GM23338 (cell line): ENCODE results near the gene PDZD8. TPM values are rescaled to one million over a fixed set of nuclear protein-coding genes. Genes with fewer than 3 reads are reported as not detected.

Source experiments
- ATAC-seq: fragments of 200-7000 bp; cut with Tn5 transposase; 3 replicates; pipeline ENCODE4 v1.9.1; 2020
- DNase-seq: peaks from one replicate; pipeline ENCODE4 v3.0.0-alpha.2; 2015; ENCODE audit warnings: low spot score
- H2AFZ ChIP-seq: fragments of 200-600 bp; sonication (generic); 2 replicates; pipeline ENCODE4 v1.8.0; 2016; ENCODE audit warnings: antibody characterized with exemption, mild to moderate bottlenecking, moderate library complexity
- H3F3A ChIP-seq: fragments of 200-600 bp; sonication (generic); replicated peaks from 2 replicates; pipeline ENCODE4 v1.8.0; 2017; ENCODE audit warnings: antibody characterized with exemption, mixed run types, low read depth
- H3K27ac ChIP-seq: fragments of 200-600 bp; sonication (generic); 2 replicates; pipeline ENCODE4 v1.6.1; 2016; ENCODE audit warnings: low read depth
- H3K27me3 ChIP-seq: fragments of 200-600 bp; sonication (generic); 2 replicates; pipeline ENCODE4 v1.8.0; 2016; ENCODE audit warnings: mild to moderate bottlenecking, mixed run types, moderate library complexity; ENCODE audit not compliant: insufficient read depth
- H3K36me3 ChIP-seq: fragments of 200-600 bp; sonication (generic); 2 replicates; pipeline ENCODE4 v1.8.0; 2016; ENCODE audit warnings: mild to moderate bottlenecking; ENCODE audit not compliant: insufficient read depth
- H3K4me1 ChIP-seq: fragments of 200-600 bp; sonication (generic); 2 replicates; pipeline ENCODE4 v1.8.0; 2016; ENCODE audit warnings: mild to moderate bottlenecking, moderate library complexity; ENCODE audit not compliant: insufficient read depth
- H3K4me2 ChIP-seq: fragments of 200-600 bp; sonication (generic); 2 replicates; pipeline ENCODE4 v1.7.1; 2017; ENCODE audit warnings: mixed run types
- H3K4me3 ChIP-seq: fragments of 200-600 bp; sonication (generic); 2 replicates; pipeline ENCODE4 v1.6.1; 2016; ENCODE audit warnings: mixed run types
- H3K79me2 ChIP-seq: fragments of 200-600 bp; sonication (generic); replicated peaks from 2 replicates; pipeline ENCODE4 v1.8.0; 2017; ENCODE audit warnings: mild to moderate bottlenecking; ENCODE audit not compliant: insufficient read depth
- H3K9me2 ChIP-seq: fragments of 200-600 bp; sonication (generic); 2 replicates; pipeline ENCODE4 v1.8.0; 2017; ENCODE audit not compliant: insufficient read depth
- H4K20me1 ChIP-seq: fragments of 200-600 bp; sonication (generic); replicated peaks from 2 replicates; pipeline ENCODE4 v1.8.0; 2017; ENCODE audit warnings: mild to moderate bottlenecking; ENCODE audit not compliant: insufficient read depth
- H3K27ac Mint-ChIP-seq: 2 replicates; pipeline ENCODE4 v1.8.0; 2020; ENCODE audit warnings: inconsistent platforms, mild to moderate bottlenecking, moderate library complexity, mixed read lengths
- H3K27me3 Mint-ChIP-seq: 3 replicates; pipeline ENCODE4 v1.8.0; 2022; ENCODE audit warnings: low read depth, mild to moderate bottlenecking, moderate library complexity, mixed read lengths, inconsistent platforms; ENCODE audit not compliant: insufficient read depth, poor library complexity
- H3K36me3 Mint-ChIP-seq: 3 replicates; pipeline ENCODE4 v1.8.0; 2021; ENCODE audit warnings: low read depth, mild to moderate bottlenecking, inconsistent platforms, moderate library complexity, mixed read lengths
- H3K4me1 Mint-ChIP-seq: 3 replicates; pipeline ENCODE4 v1.8.0; 2020; ENCODE audit warnings: mild to moderate bottlenecking, inconsistent platforms, mixed read lengths
- H3K4me3 Mint-ChIP-seq: 3 replicates; pipeline ENCODE4 v1.8.0; 2021; ENCODE audit warnings: moderate library complexity, mild to moderate bottlenecking, inconsistent platforms, mixed read lengths
- H3K9me3 Mint-ChIP-seq: 3 replicates; pipeline ENCODE4 v1.8.0; 2020; ENCODE audit warnings: moderate library complexity, mild to moderate bottlenecking, inconsistent platforms, mixed read lengths
- CREB1 ChIP-seq: fragments of 250-450 bp; sonication (Bioruptor Pico); IDR thresholded peaks from 2 replicates; pipeline ENCODE4 v1.5.0; 2020; ENCODE audit warnings: low read depth, mild to moderate bottlenecking, moderate library complexity
- CTCF ChIP-seq, 2 experiments: fragments of 200-600 bp in 1 of 2; sonication (generic) in 1 of 2; conservative IDR thresholded peaks; 2 replicates each; pipeline versions ENCODE4 v1.5.1 to v1.6.1; 2016 to 2017; ENCODE audit warnings: antibody characterized with exemption in 2 of 2, low read depth in 2 of 2, mild to moderate bottlenecking in 2 of 2, moderate library complexity in 1 of 2
- ETS1 ChIP-seq: IDR thresholded peaks from 2 replicates; pipeline ENCODE4 v1.6.1; 2016; ENCODE audit warnings: antibody characterized with exemption
- EZH2 ChIP-seq: fragments of 200-600 bp; sonication (generic); IDR thresholded peaks from one replicate; pipeline ENCODE4 v1.8.0; 2017; ENCODE audit warnings: antibody characterized with exemption, mild to moderate bottlenecking, low read depth; ENCODE audit not compliant: unreplicated experiment
- EZH2phosphoT487 ChIP-seq: fragments of 200-600 bp; sonication (generic); IDR thresholded peaks from one replicate; pipeline ENCODE4 v1.8.1; 2018; ENCODE audit warnings: antibody characterized with exemption; ENCODE audit not compliant: unreplicated experiment
- JUNB ChIP-seq: IDR thresholded peaks from one replicate; pipeline ENCODE4 v1.6.1; 2016; ENCODE audit warnings: antibody characterized with exemption; ENCODE audit not compliant: unreplicated experiment
- NANOG ChIP-seq: IDR thresholded peaks from 2 replicates; pipeline ENCODE4 v1.6.1; 2016; ENCODE audit warnings: antibody characterized with exemption, borderline replicate concordance
- POLR2AphosphoS5 ChIP-seq: IDR thresholded peaks from 2 replicates; pipeline ENCODE4 v1.6.1; 2016; ENCODE audit warnings: antibody characterized with exemption, low read depth
- REST ChIP-seq: IDR thresholded peaks from one replicate; pipeline ENCODE4 v1.6.1; 2018; ENCODE audit warnings: antibody characterized with exemption; ENCODE audit not compliant: unreplicated experiment
- STAT1 ChIP-seq: IDR thresholded peaks from one replicate; pipeline ENCODE4 v1.6.1; 2016; ENCODE audit warnings: antibody characterized with exemption; ENCODE audit not compliant: unreplicated experiment
- ZNF114 ChIP-seq: fragments of 250-450 bp; sonication (Bioruptor Pico); IDR thresholded peaks from 2 replicates; pipeline ENCODE4 v1.5.0; 2020; ENCODE audit warnings: mild to moderate bottlenecking, moderate library complexity
- ZNF331 ChIP-seq: fragments of 250-450 bp; sonication (Bioruptor Pico); IDR thresholded peaks from 2 replicates; pipeline ENCODE4 v1.5.0; 2020; ENCODE audit warnings: low read depth, mild to moderate bottlenecking, moderate library complexity
- ZNF462 ChIP-seq: fragments of 250-450 bp; sonication (Bioruptor Pico); IDR thresholded peaks from 2 replicates; pipeline ENCODE4 v1.5.0; 2020; ENCODE audit warnings: mild to moderate bottlenecking, moderate library complexity
- polyA plus RNA-seq: library from polyadenylated mRNA; unstranded; fragments of >200 nt; fragmentation: Nextera tagmentation; extraction: Ambion mirVana; gene quantifications from 2 replicates; pipeline ENCODE4 v1.2.1, GENCODE V29; 2016
- total RNA-seq: library from RNA; depleted of rRNA; stranded (reverse); fragments of >200 nt; shearing (Covaris generic); gene quantifications from 2 replicates; pipeline ENCODE4 v1.2.3, GENCODE V29; 2014

Gene PDZD8
- total and polyA plus RNA-seq, 2 experiments from 2014 or later, result 11.4 to 28.6 TPM

GRCh38 chr10:117312430-117312829, 62.8 kb downstream of the PDZD8 start:
- Histone ChIP-seq H2AFZ (no peak overlapping the region), H3K4me3 (no peak overlapping the region), H3K27me3 (no peaks in the 10 kb centered on the region), H3K27ac (no peak overlapping the region), H3K4me2 (no peak overlapping the region), H3K36me3 (no peaks in the 10 kb centered on the region), H3K79me2 (no peaks in the 10 kb centered on the region), H3K9me2 (no peaks in the 10 kb centered on the region), H3F3A (no peaks in the 10 kb centered on the region), H3K4me1 (no peaks in the 10 kb centered on the region), H4K20me1 (no peaks in the 10 kb centered on the region; the same call in 1 of the 2 replicates)
- H3K36me3 Mint-ChIP-seq, result no peaks in the 10 kb centered on the region; the same call in 1 of the 3 replicates
- H3K9me3 Mint-ChIP-seq, result no peaks in the 10 kb centered on the region
- no peak for ATAC-seq
- H3K27ac Mint-ChIP-seq, result no peak overlapping the region
- TF ChIP-seq POLR2AphosphoS5 (no peak), ETS1 (no peak), REST (no peak), CREB1 (CRISPR knock-in tag) (no peak), ZNF331 (no peak), ZNF114 (CRISPR knock-in tag) (no peak), NANOG (no peak), STAT1 (no peak), ZNF462 (CRISPR knock-in tag) (no peak), EZH2 (no peak), JUNB (no peak), CTCF (conservative IDR thresholded peaks at IDR 0.05; ENCODE audit: low read depth in 2 of 2) (no peak), EZH2phosphoT487 (no peak)
- H3K4me3 Mint-ChIP-seq, result no peak overlapping the region
- H3K4me1 Mint-ChIP-seq, result peaks cover 2% of the 10 kb centered on the region; the same call in 1 of the 3 replicates
- no peak for DNase-seq
- no peaks in the 10 kb centered on the region for H3K27me3 Mint-ChIP-seq
